Adipose tissue (tissue), 3 donors: ENCODE measurements around the gene MINDY4. TPM values are rescaled to one million over a fixed set of nuclear protein-coding genes. Genes with fewer than 3 reads are reported as not detected.

Source experiments
- H3K27ac ChIP-seq: one replicate; pipeline ENCODE4 v1.5.1; 2013; ENCODE audit warnings: low read depth, low read length
- WGBS, 3 donors: extraction: QIAGEN DNeasy Blood & Tissue Kit; methylation state at CpG; one replicate each; pipeline ENCODE4 v1.1.7; 2013; 5-methylcytosine and 5-hydroxymethylcytosine counted together
- polyA plus RNA-seq, 3 donors: library from polyadenylated mRNA; stranded (reverse); fragments of 200-250 nt; gene quantifications; one replicate each; pipeline ENCODE4 v1.2.3, GENCODE V29; 2013
- donor health status: healthy with polysubstance abuse.
- donor health status: Bipolar disorder and iron deficiency.
- donor health status: healthy.

The MINDY4 gene
- polyA plus RNA-seq: 1 to 10 TPM; 2.5 to 3.6 (median 2.5) TPM

GRCh38 chr7:30771174-30771879 lies at the start of gene MINDY4:
Gene MINDY4 (plus strand): TSS chr7:30771417. CDS start chr7:30771494, 77 bp downstream.
- WGBS, 3 donors: 2% methylated on average over 47 to 62 of the region's 62 CpGs
- peak within 1 kb of the TSS; percentile 36 for H3K27ac ChIP-seq

- 78 to 83% (median 81%) methylated on average over 2 of the region's 2 CpGs for WGBS, 3 donors
- H3K27ac ChIP-seq: no peak overlapping the region
These were observed 49.0 kb upstream of the MINDY4 start for GRCh38 chr7:30722187-30722586.

- H3K27ac ChIP-seq: no peak overlapping the region
These were observed 48.5 kb upstream of the MINDY4 start for GRCh38 chr7:30722671-30723070.

GRCh38 chr7:30723776-30724175 lies 47.4 kb upstream of the MINDY4 start:
- H3K27ac ChIP-seq: no peak overlapping the region
- WGBS, 3 donors: 62 to 85% (median 82%) methylated on average over 3 to 4 of the region's 4 CpGs

GRCh38 chr7:30726296-30727006 lies 44.8 kb upstream of the MINDY4 start:
- H3K27ac ChIP-seq: no peak overlapping the region

GRCh38 chr7:30727061-30727945 lies 43.9 kb upstream of the MINDY4 start:
- WGBS, 3 donors: 50 to 76% (median 54%) methylated on average over 8 of the region's 8 CpGs
- no peak overlapping the region for H3K27ac ChIP-seq

More at GRCh38 chr7:30726296-30727006, 44.8 kb upstream of the MINDY4 start:
- 95 to 98% (median 97%) methylated on average over 7 of the region's 7 CpGs for WGBS, 3 donors

GRCh38 chr7:30728591-30729100 lies 42.6 kb upstream of the MINDY4 start:
- WGBS, 3 donors: 74 to 88% (median 80%) methylated on average over 6 of the region's 6 CpGs
- no peak overlapping the region for H3K27ac ChIP-seq

- no peak overlapping the region for H3K27ac ChIP-seq
These were observed 41.6 kb upstream of the MINDY4 start for GRCh38 chr7:30729642-30730041.

GRCh38 chr7:30730097-30730496 lies 41.1 kb upstream of the MINDY4 start:
- WGBS, 3 donors: 90 to 99% (median 91%) methylated on average over 2 of the region's 2 CpGs
- H3K27ac ChIP-seq: no peak overlapping the region

More at GRCh38 chr7:30729642-30730041, 41.6 kb upstream of the MINDY4 start:
- WGBS, 3 donors: 55 to 69% (median 64%) methylated on average over 2 of the region's 2 CpGs

GRCh38 chr7:30730996-30731395 lies 40.2 kb upstream of the MINDY4 start:
- H3K27ac ChIP-seq: no peak overlapping the region
- 84 to 87% (median 85%) methylated on average over 4 of the region's 4 CpGs for WGBS, 3 donors

GRCh38 chr7:30731581-30731980 lies 39.6 kb upstream of the MINDY4 start:
- H3K27ac ChIP-seq: no peak overlapping the region
- 46 to 72% (median 47%) methylated on average over 11 of the region's 11 CpGs for WGBS, 3 donors

GRCh38 chr7:30732606-30733005 lies 38.6 kb upstream of the MINDY4 start:
- 88 to 94% (median 90%) methylated on average over 12 of the region's 12 CpGs for WGBS, 3 donors
- no peak overlapping the region for H3K27ac ChIP-seq

- H3K27ac ChIP-seq: no peak overlapping the region
- 96 to 98% (median 96%) methylated on average over 6 of the region's 6 CpGs for WGBS, 3 donors
These were observed 38.0 kb upstream of the MINDY4 start for GRCh38 chr7:30733216-30733615.

GRCh38 chr7:30733691-30734090 lies 37.5 kb upstream of the MINDY4 start:
- no peak overlapping the region for H3K27ac ChIP-seq
- 93 to 94% (median 93%) methylated on average over 5 to 11 of the region's 11 CpGs for WGBS, 3 donors

- no peak overlapping the region for H3K27ac ChIP-seq
These were observed 36.7 kb upstream of the MINDY4 start for GRCh38 chr7:30734497-30734896.

GRCh38 chr7:30735631-30736030 lies 35.6 kb upstream of the MINDY4 start:
- WGBS, 3 donors: 94 to 98% (median 95%) methylated on average over 3 of the region's 3 CpGs
- H3K27ac ChIP-seq: no peak overlapping the region

More at GRCh38 chr7:30734497-30734896, 36.7 kb upstream of the MINDY4 start:
- 87 to 92% (median 90%) methylated on average over 7 of the region's 7 CpGs for WGBS, 3 donors

GRCh38 chr7:30736291-30736690 lies 34.9 kb upstream of the MINDY4 start:
- 83 to 88% (median 86%) methylated on average over 4 of the region's 4 CpGs for WGBS, 3 donors
- no peak overlapping the region for H3K27ac ChIP-seq

- H3K27ac ChIP-seq: no peak overlapping the region
- WGBS, 3 donors: 86 to 90% (median 89%) methylated on average over 6 of the region's 6 CpGs
These were observed 32.9 kb upstream of the MINDY4 start for GRCh38 chr7:30738026-30738915.
